GM10248 (cell line): ENCODE data around the gene ABAT.

Experiments used
- CTCF ChIA-PET: fragments of 300-600 bp; sonication (Branson Sonifier 250); formaldehyde crosslinking; extraction: SDS; loops from one replicate; lab custom pipeline; 2021; ENCODE audit warnings: antibody characterized with exemption; lab: Yijun Ruan, JAX
- POLR2A ChIA-PET: fragments of 350-650 bp; sonication (Branson Sonifier 250); formaldehyde crosslinking; extraction: SDS; loops from one replicate; lab custom pipeline; 2020; ENCODE audit warnings: antibody characterized with exemption; lab: Yijun Ruan, JAX
- DNase-seq: peaks from one replicate; pipeline ENCODE4 v3.0.0; 2012; ENCODE audit errors: extremely low spot score
- CTCF ChIP-seq: IDR thresholded peaks from 2 replicates; pipeline ENCODE4 v1.5.1; 2012; ENCODE audit warnings: mild to moderate bottlenecking, low read depth; ENCODE audit errors: extremely low read depth, missing control alignments, control extremely low read depth

Gene ABAT

GRCh38 chr16:8630255-8630953, 44.0 kb upstream of the ABAT start:
- TF ChIP-seq CTCF = no peak
- ChIA-PET POLR2A (no interaction called here), CTCF (interaction anchor here (0.9 to 1.3 kb wide), 3 partner anchors 9 to 63 kb away, joined by 3 to 4 read pairs (median 3); no protein-coding TSS in a partner anchor)
- DNase-seq = no peak

- no peak for TF ChIP-seq CTCF
- POLR2A ChIA-PET = no interaction called here
- no peak for DNase-seq
- CTCF ChIA-PET = interaction anchor here (1.3 kb wide), 1 partner anchor 13 kb away, joined by 4 read pairs; no protein-coding TSS in a partner anchor
Measured at GRCh38 chr16:8631373-8631772, 43.0 kb upstream of the ABAT start.

GRCh38 chr16:8631818-8632465, 42.5 kb upstream of the ABAT start:
- CTCF ChIA-PET = no interaction called here
- POLR2A ChIA-PET = no interaction called here
- DNase-seq = no peak
- TF ChIP-seq CTCF = no peak

- no peak for DNase-seq
Measured at GRCh38 chr16:8632675-8633182, 41.7 kb upstream of the ABAT start.

GRCh38 chr16:8634991-8635736, 39.3 kb upstream of the ABAT start:
- no peak for TF ChIP-seq CTCF
- POLR2A ChIA-PET = no interaction called here
- DNase-seq = no peak
- CTCF ChIA-PET = interaction anchor here (1.2 to 2.5 kb wide), 6 partner anchors 10 to 68 kb away, joined by 3 to 8 read pairs (median 4); no protein-coding TSS in a partner anchor

More at GRCh38 chr16:8632675-8633182, 41.7 kb upstream of the ABAT start:
- ChIA-PET CTCF (interaction anchor here (1.3 kb wide), 1 partner anchor 506 kb away, joined by 4 read pairs; no protein-coding TSS in a partner anchor), POLR2A (no interaction called here)
- no peak for TF ChIP-seq CTCF

- ChIA-PET CTCF (interaction anchor here (1.1 kb wide), 1 partner anchor 10 kb away, joined by 3 read pairs; no protein-coding TSS in a partner anchor), POLR2A (no interaction called here)
- no peak for DNase-seq
- TF ChIP-seq CTCF = no peak
Measured at GRCh38 chr16:8639694-8640093, 34.7 kb upstream of the ABAT start.
